ENCODE data around the gene S1PR1. TPM values are rescaled to one million over a fixed set of nuclear protein-coding genes. Genes with fewer than 3 reads are reported as not detected.

Gene S1PR1
- total and polyA plus RNA-seq, 2 donors (not counting 3 experiments of a cell fraction or from before 2014, with no cell fraction given) = 137 to 387 TPM

DNA sequence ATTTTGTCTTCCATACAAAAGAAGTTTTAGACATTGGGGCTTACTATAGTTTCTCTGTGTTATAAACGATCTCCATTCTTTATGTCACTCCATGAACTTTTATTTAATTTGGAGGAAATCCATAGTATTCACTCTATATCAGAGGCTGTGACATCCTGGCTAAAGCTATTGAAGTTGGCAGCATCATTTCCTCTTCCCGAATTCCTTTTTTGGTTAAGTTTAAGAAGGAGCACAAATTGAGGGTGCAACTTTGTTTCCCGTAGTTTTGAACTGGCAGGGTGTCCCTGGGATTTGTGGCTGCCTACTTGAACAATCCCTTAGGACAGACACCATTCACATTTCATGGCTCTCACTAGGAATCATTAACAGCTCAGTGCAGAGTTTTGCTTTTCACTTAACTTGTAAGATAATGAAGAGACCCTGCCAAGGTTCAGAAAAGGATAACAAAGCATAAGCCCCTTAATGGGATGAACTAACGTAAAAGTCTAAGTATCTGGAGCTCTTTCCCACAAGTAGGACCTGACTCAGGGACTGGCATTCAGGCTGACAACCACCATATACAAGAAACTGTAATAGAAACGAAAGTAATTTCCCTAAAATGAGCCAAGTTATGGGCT, 13.9 kb downstream of the S1PR1 start:
- CTCF ChIA-PET = interaction anchor here (0.9 to 3.7 kb wide), 8 partner anchors 10 to 382 kb away, joined by 3 to 31 read pairs (median 4); no protein-coding TSS in a partner anchor
- TSS peak; percentile 95 for BruUV-seq (replicated peaks)
- Histone ChIP-seq H3K9me3 (replicated peaks; ENCODE audit: control insufficient read depth, insufficient read depth, low read length) (no peaks in the 10 kb centered on the region), H4K20me1 (replicated peaks; ENCODE audit: control insufficient read depth, extremely low read depth, insufficient read depth, low read length) (no peaks in the 10 kb centered on the region), H3K4me1 (ENCODE audit: control insufficient read depth, extremely low read depth, insufficient read depth, low read length) (peaks cover 20% of the 10 kb centered on the region), H3K9ac (replicated peaks; ENCODE audit: extremely low read depth, insufficient read depth, low read length) (peak overlapping the region; percentile 52), H3K27me3 (ENCODE audit: control insufficient read depth in 2 of 2, insufficient read depth in 2 of 2, low read length in 2 of 2) (no peaks in the 10 kb centered on the region), H3K4me3 (replicated peaks in 1 of 3; ENCODE audit: insufficient read depth in 1 of 3, low read depth in 1 of 3, low read length in 3 of 3) (peak overlapping the region in 1 of 3 experiments; percentile 11), H2AFZ (ENCODE audit: low read depth, low read length) (peak overlapping the region; percentile 88), H3K27ac (ENCODE audit: insufficient read depth, low read depth, low read length) (peak overlapping the region; percentile 88), H3K36me3 (ENCODE audit: control insufficient read depth in 2 of 2, extremely low read depth in 1 of 2, insufficient read depth in 2 of 2, low read length in 2 of 2) (no peaks in the 10 kb centered on the region), H3K79me2 (ENCODE audit: control insufficient read depth, insufficient read depth, low read length) (no peaks in the 10 kb centered on the region), H3K9me1 (replicated peaks; ENCODE audit: control insufficient read depth, extremely low read depth, insufficient read depth, low read length) (no peaks in the 10 kb centered on the region), H3K4me2 (ENCODE audit: insufficient read depth, low read length) (peak overlapping the region; percentile 90)
- POLR2A ChIA-PET = interaction anchor here (0.9 to 1.9 kb wide), 7 partner anchors 9 to 38 kb away, joined by 3 to 8 read pairs (median 3); no protein-coding TSS in a partner anchor
- dilution Hi-C loops (cut with MboI; ENCODE audit: extremely low pct_ligation_motif_present, low sequenced_read_pairs) = no loop called here
- FAIRE-seq (peak; percentile 78), DNase-seq (ENCODE audit: low read depth, low spot score) (peak; percentile 75)
- intact Hi-C loops (cut with micrococcal nuclease) = loop anchor here (1.0 kb wide), 2 partner anchors 8 to 9 kb away; no protein-coding TSS in a partner anchor
- TF ChIP-seq GATA2 (IDR thresholded peaks at IDR 0.05; ENCODE audit: insufficient read depth, insufficient read length, low read depth, low read length) (no peak), JUN (IDR thresholded peaks at IDR 0.05; ENCODE audit: borderline replicate concordance, insufficient read depth, insufficient read length, low read depth) (peak; percentile 38), MYC (IDR thresholded peaks at IDR 0.05; ENCODE audit: low read depth, low read length) (no peak)

DNA sequence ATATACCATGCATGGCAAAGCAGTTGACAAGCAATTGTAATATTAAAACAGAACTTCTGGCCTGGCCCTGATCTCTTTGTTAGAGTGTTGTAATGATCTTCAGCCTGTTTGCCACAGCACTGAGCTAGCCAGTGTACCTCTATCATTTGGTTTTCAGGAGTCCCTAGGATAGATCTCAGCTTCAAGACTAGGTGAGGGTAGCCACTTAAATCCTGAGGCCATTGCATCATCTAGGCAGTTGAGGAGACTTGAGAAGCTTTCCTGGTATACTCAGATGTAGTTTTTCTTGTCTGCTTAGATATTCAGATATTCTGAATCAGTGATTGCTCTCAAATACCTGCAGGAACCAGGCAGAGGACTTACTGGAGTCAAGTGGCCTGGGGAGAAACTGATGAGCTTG, 14.7 kb downstream of the S1PR1 start:
- Histone ChIP-seq H3K27me3 (ENCODE audit: control insufficient read depth in 2 of 2, insufficient read depth in 2 of 2, low read length in 2 of 2) (no peaks in the 10 kb centered on the region), H3K4me3 (replicated peaks in 1 of 3; ENCODE audit: insufficient read depth in 1 of 3, low read depth in 1 of 3, low read length in 3 of 3) (no peak overlapping the region), H3K9ac (replicated peaks; ENCODE audit: extremely low read depth, insufficient read depth, low read length) (no peak overlapping the region), H3K4me2 (ENCODE audit: insufficient read depth, low read length) (no peak overlapping the region), H3K9me1 (replicated peaks; ENCODE audit: control insufficient read depth, extremely low read depth, insufficient read depth, low read length) (no peaks in the 10 kb centered on the region), H3K36me3 (ENCODE audit: control insufficient read depth in 2 of 2, extremely low read depth in 1 of 2, insufficient read depth in 2 of 2, low read length in 2 of 2) (no peaks in the 10 kb centered on the region), H3K79me2 (ENCODE audit: control insufficient read depth, insufficient read depth, low read length) (no peaks in the 10 kb centered on the region), H4K20me1 (replicated peaks; ENCODE audit: control insufficient read depth, extremely low read depth, insufficient read depth, low read length) (no peaks in the 10 kb centered on the region), H3K4me1 (ENCODE audit: control insufficient read depth, extremely low read depth, insufficient read depth, low read length) (peaks cover 20% of the 10 kb centered on the region), H3K9me3 (replicated peaks; ENCODE audit: control insufficient read depth, insufficient read depth, low read length) (no peaks in the 10 kb centered on the region), H3K27ac (ENCODE audit: insufficient read depth, low read depth, low read length) (peak overlapping the region; percentile 88), H2AFZ (ENCODE audit: low read depth, low read length) (no peak overlapping the region)
- dilution Hi-C loops (cut with MboI; ENCODE audit: extremely low pct_ligation_motif_present, low sequenced_read_pairs) (no loop called here), intact Hi-C loops (cut with micrococcal nuclease) (loop anchor here (1.0 kb wide), 1 partner anchor 8 kb away; no protein-coding TSS in a partner anchor)
- TF ChIP-seq, protein P1, sequence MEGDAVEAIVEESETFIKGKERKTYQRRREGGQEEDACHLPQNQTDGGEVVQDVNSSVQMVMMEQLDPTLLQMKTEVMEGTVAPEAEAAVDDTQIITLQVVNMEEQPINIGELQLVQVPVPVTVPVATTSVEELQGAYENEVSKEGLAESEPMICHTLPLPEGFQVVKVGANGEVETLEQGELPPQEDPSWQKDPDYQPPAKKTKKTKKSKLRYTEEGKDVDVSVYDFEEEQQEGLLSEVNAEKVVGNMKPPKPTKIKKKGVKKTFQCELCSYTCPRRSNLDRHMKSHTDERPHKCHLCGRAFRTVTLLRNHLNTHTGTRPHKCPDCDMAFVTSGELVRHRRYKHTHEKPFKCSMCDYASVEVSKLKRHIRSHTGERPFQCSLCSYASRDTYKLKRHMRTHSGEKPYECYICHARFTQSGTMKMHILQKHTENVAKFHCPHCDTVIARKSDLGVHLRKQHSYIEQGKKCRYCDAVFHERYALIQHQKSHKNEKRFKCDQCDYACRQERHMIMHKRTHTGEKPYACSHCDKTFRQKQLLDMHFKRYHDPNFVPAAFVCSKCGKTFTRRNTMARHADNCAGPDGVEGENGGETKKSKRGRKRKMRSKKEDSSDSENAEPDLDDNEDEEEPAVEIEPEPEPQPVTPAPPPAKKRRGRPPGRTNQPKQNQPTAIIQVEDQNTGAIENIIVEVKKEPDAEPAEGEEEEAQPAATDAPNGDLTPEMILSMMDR (IDR thresholded peaks at IDR 0.05; ENCODE audit: extremely low read depth in 1 of 2, insufficient read depth in 1 of 2, low read depth in 1 of 2, low read length in 2 of 2) = no peak
- no peak for TF ChIP-seq FOS (IDR thresholded peaks at IDR 0.05; ENCODE audit: borderline replicate concordance, insufficient read depth, low read length)
- no peak for TF ChIP-seq JUN (IDR thresholded peaks at IDR 0.05; ENCODE audit: borderline replicate concordance, insufficient read depth, insufficient read length, low read depth)
- TF ChIP-seq, protein P2, sequence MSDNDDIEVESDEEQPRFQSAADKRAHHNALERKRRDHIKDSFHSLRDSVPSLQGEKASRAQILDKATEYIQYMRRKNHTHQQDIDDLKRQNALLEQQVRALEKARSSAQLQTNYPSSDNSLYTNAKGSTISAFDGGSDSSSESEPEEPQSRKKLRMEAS (IDR thresholded peaks at IDR 0.05; ENCODE audit: insufficient read depth, insufficient read length) = no peak
- no peak for TF ChIP-seq MYC (IDR thresholded peaks at IDR 0.05; ENCODE audit: low read depth, low read length)
- TF ChIP-seq GATA2 (IDR thresholded peaks at IDR 0.05; ENCODE audit: insufficient read depth, insufficient read length, low read depth, low read length) = no peak
- TF ChIP-seq POLR2AphosphoS5 (IDR thresholded peaks at IDR 0.05; ENCODE audit: insufficient read depth, low read depth, low read length) = no peak
- TF ChIP-seq EZH2 (IDR thresholded peaks at IDR 0.05; ENCODE audit: borderline replicate concordance, low read depth, low read length, severe bottlenecking) = no peak
- no peak for TF ChIP-seq POLR2A (IDR thresholded peaks at IDR 0.05; ENCODE audit: low read depth, low read length)
- DNase-seq (ENCODE audit: low read depth, low spot score) (no peak), FAIRE-seq (peak; percentile 35)
- POLR2A ChIA-PET = interaction anchor here (0.9 to 1.9 kb wide), 7 partner anchors 8 to 37 kb away, joined by 3 to 8 read pairs (median 3); no protein-coding TSS in a partner anchor
- no TSS peak for BruUV-seq (replicated peaks)
- CTCF ChIA-PET = interaction anchor here (0.9 to 3.7 kb wide), 7 partner anchors 9 to 383 kb away, joined by 3 to 31 read pairs (median 4); no protein-coding TSS in a partner anchor

All from endothelial cell of umbilical vein (primary cell).